SK-N-MC (cell line): ENCODE results near the gene LIAS.

Experiments used
- EZH2 ChIP-seq: fragments of 200-600 bp; sonication (generic); IDR thresholded peaks from one replicate; pipeline ENCODE4 v1.6.1; 2017; ENCODE audit warnings: antibody characterized with exemption
- POLR2AphosphoS5 ChIP-seq: IDR thresholded peaks from 2 replicates; pipeline ENCODE4 v1.6.1; 2012; ENCODE audit warnings: mild to moderate bottlenecking, low read depth, low read length, borderline replicate concordance

DNA sequence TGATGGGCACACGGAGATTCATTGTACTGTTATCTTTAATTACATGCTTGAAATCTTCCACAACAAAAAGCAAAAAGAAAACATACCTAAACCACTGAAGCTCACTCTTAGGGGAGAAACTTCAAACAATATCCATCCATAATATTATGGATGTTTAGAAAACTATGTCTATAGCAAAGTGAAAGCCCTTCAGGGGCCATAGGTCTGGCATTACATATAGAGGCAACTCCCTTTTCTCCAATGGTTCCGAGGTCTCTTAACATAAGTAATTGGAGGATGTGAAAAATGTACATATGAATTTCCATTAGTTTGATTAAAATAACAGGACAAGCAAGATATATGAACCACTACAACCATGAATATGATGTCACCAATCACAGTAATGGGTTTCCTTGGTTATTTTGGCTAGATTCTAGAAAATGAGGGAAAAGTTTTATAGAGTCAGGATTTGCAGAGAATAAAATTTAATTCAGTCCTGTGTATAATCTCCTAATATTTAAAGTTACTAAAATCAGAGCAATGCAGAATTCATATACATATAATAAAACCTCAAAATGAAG is 57.6 kb downstream of the LIAS start:
- TF ChIP-seq EZH2, result no peak
- no peak for TF ChIP-seq POLR2AphosphoS5
